HUDEP-2 (cell line): ENCODE data around the gene ARMC6.
"Not testable (repeated sequence)": the region's sequence is repeated elsewhere in the genome, so short reads cannot be mapped to it uniquely, and the experiment has no call there.

Experiments used
- DNase-seq, 76 experiments: peaks; one replicate each; lab custom pipeline; 2025; ENCODE audit not compliant: unreplicated experiment in 76 of 76; lab: John Stamatoyannopoulos, UW

The ARMC6 gene

GRCh38 chr19:19103167-19103566, 69.8 kb downstream of the ARMC6 start:
- no peak for DNase-seq

- DNase-seq, result peak in 8 of 76 experiments; percentile 6 to 45 (median 18)
Observed at GRCh38 chr19:19105365-19106055, 72.1 kb downstream of the ARMC6 start.

GRCh38 chr19:19106056-19106551, 72.7 kb downstream of the ARMC6 start:
- no peak for DNase-seq

DNA sequence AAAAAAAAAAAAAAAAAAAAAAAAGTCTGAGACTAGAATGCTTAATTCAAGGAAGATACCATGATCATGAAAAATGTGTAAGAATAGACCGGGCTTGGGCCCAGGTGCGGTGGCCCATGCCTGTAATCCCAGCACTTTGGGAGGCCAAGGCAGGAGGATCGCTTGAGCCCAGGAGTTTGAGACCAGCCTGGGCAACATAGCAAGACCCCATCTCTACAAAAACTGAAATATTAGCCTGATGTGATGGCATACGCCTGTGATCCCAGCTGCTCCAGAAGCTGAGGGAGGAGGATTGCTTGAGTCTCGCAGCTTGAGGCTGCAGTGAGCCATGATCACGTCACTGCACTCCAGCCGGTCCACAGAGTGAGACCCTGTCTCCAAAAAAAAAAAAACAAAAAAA, 73.5 kb downstream of the ARMC6 start:
- not testable (repeated sequence) for DNase-seq

- no peak for DNase-seq
Observed at GRCh38 chr19:19107654-19108053, 74.3 kb downstream of the ARMC6 start.
